T-helper 1 cell treated with Interleukin-12 subunit alpha and Interleukin-12 subunit beta and Interleukin-4 antibody, amounts not matched to agents 30 μg/mL and 1 μg/mL, for 36 hours (primary cell): Measurements from ENCODE around the gene FKBP8.

Experiments used
- H3K27ac Mint-ChIP-seq: one replicate; pipeline ENCODE4 v1.8.0; 2021; ENCODE audit warnings: mild to moderate bottlenecking, mixed read lengths
- H3K27me3 Mint-ChIP-seq: one replicate; pipeline ENCODE4 v1.8.0; 2021; ENCODE audit warnings: low read depth, mixed read lengths
- H3K36me3 Mint-ChIP-seq: one replicate; pipeline ENCODE4 v1.8.0; 2021; ENCODE audit warnings: low read depth, mixed read lengths
- H3K4me1 Mint-ChIP-seq: one replicate; pipeline ENCODE4 v1.8.0; 2021; ENCODE audit warnings: low read depth, mixed read lengths
- H3K4me3 Mint-ChIP-seq: one replicate; pipeline ENCODE4 v1.8.0; 2021; ENCODE audit warnings: mild to moderate bottlenecking, moderate library complexity, mixed read lengths
- H3K9me3 Mint-ChIP-seq: one replicate; pipeline ENCODE4 v1.8.0; 2021; ENCODE audit warnings: mixed read lengths

The FKBP8 gene

GRCh38 chr19:18520848-18521691 is 22.3 kb downstream of the FKBP8 start:
- peak overlapping the region; percentile 96 for H3K4me3 Mint-ChIP-seq
- H3K36me3 Mint-ChIP-seq: no peaks in the 10 kb centered on the region
- peaks cover 17% of the 10 kb centered on the region for H3K4me1 Mint-ChIP-seq
- peak overlapping the region; percentile 90 for H3K27ac Mint-ChIP-seq
- H3K9me3 Mint-ChIP-seq: no peaks in the 10 kb centered on the region
- no peaks in the 10 kb centered on the region for H3K27me3 Mint-ChIP-seq

- Mint-ChIP-seq H3K4me3 (peak overlapping the region; percentile 96), H3K36me3 (no peaks in the 10 kb centered on the region), H3K27ac (peak overlapping the region; percentile 90), H3K27me3 (no peaks in the 10 kb centered on the region), H3K4me1 (peaks cover 17% of the 10 kb centered on the region), H3K9me3 (no peaks in the 10 kb centered on the region)
These were observed 23.2 kb downstream of the FKBP8 start for GRCh38 chr19:18519962-18520847.

- H3K4me1 Mint-ChIP-seq: peaks cover 19% of the 10 kb centered on the region
- no peaks in the 10 kb centered on the region for H3K27me3 Mint-ChIP-seq
- H3K27ac Mint-ChIP-seq: no peak overlapping the region
- H3K4me3 Mint-ChIP-seq: no peak overlapping the region
- H3K9me3 Mint-ChIP-seq: no peaks in the 10 kb centered on the region
- H3K36me3 Mint-ChIP-seq: no peaks in the 10 kb centered on the region
These were observed 24.7 kb downstream of the FKBP8 start for GRCh38 chr19:18518639-18519038.

- Mint-ChIP-seq H3K36me3 (no peaks in the 10 kb centered on the region), H3K4me3 (no peak overlapping the region), H3K27me3 (no peaks in the 10 kb centered on the region), H3K9me3 (no peaks in the 10 kb centered on the region), H3K27ac (no peak overlapping the region), H3K4me1 (peaks cover 23% of the 10 kb centered on the region)
These were observed 25.8 kb downstream of the FKBP8 start for GRCh38 chr19:18517606-18518005.

GRCh38 chr19:18515959-18516358 is 27.4 kb downstream of the FKBP8 start:
- H3K4me1 Mint-ChIP-seq: peaks cover 20% of the 10 kb centered on the region
- H3K27me3 Mint-ChIP-seq: no peaks in the 10 kb centered on the region
- no peaks in the 10 kb centered on the region for H3K36me3 Mint-ChIP-seq
- H3K27ac Mint-ChIP-seq: no peak overlapping the region
- no peaks in the 10 kb centered on the region for H3K9me3 Mint-ChIP-seq
- H3K4me3 Mint-ChIP-seq: no peak overlapping the region

GRCh38 chr19:18514800-18515682 is 28.3 kb downstream of the FKBP8 start:
- peaks cover 16% of the 10 kb centered on the region for H3K4me1 Mint-ChIP-seq
- H3K27ac Mint-ChIP-seq: no peak overlapping the region

GRCh38 chr19:18513868-18514267 is 29.5 kb downstream of the FKBP8 start:
- no peaks in the 10 kb centered on the region for H3K36me3 Mint-ChIP-seq
- H3K4me1 Mint-ChIP-seq: peaks cover 11% of the 10 kb centered on the region
- no peaks in the 10 kb centered on the region for H3K27me3 Mint-ChIP-seq
- no peak overlapping the region for H3K4me3 Mint-ChIP-seq
- no peaks in the 10 kb centered on the region for H3K9me3 Mint-ChIP-seq
- H3K27ac Mint-ChIP-seq: no peak overlapping the region

More at GRCh38 chr19:18514800-18515682, 28.3 kb downstream of the FKBP8 start:
- Mint-ChIP-seq H3K27me3 (no peaks in the 10 kb centered on the region), H3K4me3 (no peak overlapping the region), H3K36me3 (no peaks in the 10 kb centered on the region), H3K9me3 (no peaks in the 10 kb centered on the region)

- H3K9me3 Mint-ChIP-seq: no peaks in the 10 kb centered on the region
These were observed 33.2 kb downstream of the FKBP8 start for GRCh38 chr19:18510216-18510615.

GRCh38 chr19:18508585-18508984 is 34.8 kb downstream of the FKBP8 start:
- H3K4me1 Mint-ChIP-seq: peaks cover 35% of the 10 kb centered on the region
- H3K4me3 Mint-ChIP-seq: no peak overlapping the region
- H3K27ac Mint-ChIP-seq: no peak overlapping the region
- no peaks in the 10 kb centered on the region for H3K36me3 Mint-ChIP-seq
- no peaks in the 10 kb centered on the region for H3K9me3 Mint-ChIP-seq
- no peaks in the 10 kb centered on the region for H3K27me3 Mint-ChIP-seq

More at GRCh38 chr19:18510216-18510615, 33.2 kb downstream of the FKBP8 start:
- no peaks in the 10 kb centered on the region for H3K36me3 Mint-ChIP-seq
- H3K27me3 Mint-ChIP-seq: no peaks in the 10 kb centered on the region
- no peak overlapping the region for H3K27ac Mint-ChIP-seq
- H3K4me1 Mint-ChIP-seq: peaks cover 30% of the 10 kb centered on the region
- no peak overlapping the region for H3K4me3 Mint-ChIP-seq

GRCh38 chr19:18507727-18508440 is 35.5 kb downstream of the FKBP8 start:
- H3K27me3 Mint-ChIP-seq: no peaks in the 10 kb centered on the region
- peak overlapping the region; percentile 44 for H3K4me3 Mint-ChIP-seq
- H3K27ac Mint-ChIP-seq: peak overlapping the region; percentile 79
- no peaks in the 10 kb centered on the region for H3K36me3 Mint-ChIP-seq
- no peaks in the 10 kb centered on the region for H3K9me3 Mint-ChIP-seq
- H3K4me1 Mint-ChIP-seq: peaks cover 35% of the 10 kb centered on the region

- Mint-ChIP-seq H3K4me3 (peak overlapping the region; percentile 44), H3K9me3 (no peaks in the 10 kb centered on the region), H3K27me3 (no peaks in the 10 kb centered on the region)
These were observed 36.2 kb downstream of the FKBP8 start for GRCh38 chr19:18507021-18507726.

GRCh38 chr19:18506101-18506930 is 37.1 kb downstream of the FKBP8 start:
- peak overlapping the region; percentile 79 for H3K27ac Mint-ChIP-seq
- peaks cover 42% of the 10 kb centered on the region for H3K4me1 Mint-ChIP-seq
- no peaks in the 10 kb centered on the region for H3K36me3 Mint-ChIP-seq
- no peaks in the 10 kb centered on the region for H3K27me3 Mint-ChIP-seq
- H3K9me3 Mint-ChIP-seq: no peaks in the 10 kb centered on the region
- no peak overlapping the region for H3K4me3 Mint-ChIP-seq

More at GRCh38 chr19:18507021-18507726, 36.2 kb downstream of the FKBP8 start:
- H3K4me1 Mint-ChIP-seq: peaks cover 38% of the 10 kb centered on the region
- peak overlapping the region; percentile 79 for H3K27ac Mint-ChIP-seq
- H3K36me3 Mint-ChIP-seq: no peaks in the 10 kb centered on the region
